Prostate gland (tissue), 2 donors: Measurements from ENCODE around the gene ITGAL. TPM values are rescaled to one million over a fixed set of nuclear protein-coding genes. Genes with fewer than 3 reads are reported as not detected.

Experiments used
- DNase-seq: peaks from one replicate; pipeline ENCODE4 v3.0.0-alpha.2; 2019; ENCODE audit warnings: low spot score
- H3K27ac ChIP-seq, 2 donors: fragments of 200-600 bp; sonication (generic); 2 replicates each; pipeline ENCODE4 v1.5.1; 2017 to 2019
- H3K27me3 ChIP-seq: fragments of 200-600 bp; sonication (generic); replicated peaks from 2 replicates; pipeline ENCODE4 v1.5.1; 2019; ENCODE audit not compliant: insufficient read depth
- H3K36me3 ChIP-seq, 2 donors: fragments of 200-600 bp; sonication (generic); 1 replicate in 1 of 2; 2 replicates in 1 of 2; pipeline versions ENCODE4 v1.5.1 to v1.8.1; 2017 to 2019
- H3K4me1 ChIP-seq: fragments of 200-600 bp; sonication (generic); replicated peaks from 2 replicates; pipeline ENCODE4 v1.5.1; 2019
- H3K4me3 ChIP-seq, 2 donors: fragments of 200-600 bp; sonication (generic); 2 replicates each; pipeline ENCODE4 v1.5.1; 2017 to 2019
- H3K9me3 ChIP-seq: fragments of 200-600 bp; sonication (generic); 2 replicates; pipeline ENCODE4 v1.5.1; 2017
- CTCF ChIP-seq, 4 experiments: fragments of 200-600 bp in 2 of 4; fragments of 450-650 bp in 2 of 4; sonication (generic) in 2 of 4; IDR thresholded peaks; 1 replicate in 3 of 4; 2 replicates in 1 of 4; pipeline ENCODE4 v1.5.1; 2016 to 2019; ENCODE audit warnings: antibody characterized with exemption in 4 of 4, mild to moderate bottlenecking in 2 of 4, moderate library complexity in 2 of 4
- POLR2A ChIP-seq: fragments of 450-650 bp; IDR thresholded peaks from one replicate; pipeline ENCODE4 v1.6.1; 2016; ENCODE audit warnings: antibody characterized with exemption, mild to moderate bottlenecking
- POLR2AphosphoS5 ChIP-seq: sonication (generic); formaldehyde crosslinking; IDR thresholded peaks from one replicate; pipeline ENCODE4 v1.6.1; 2017; ENCODE audit warnings: antibody characterized with exemption
- WGBS: methylation state at CpG from one replicate; pipeline ENCODE4 v1.1.5; 2018; 5-methylcytosine and 5-hydroxymethylcytosine counted together
- intact Hi-C: fragments of 100-400 bp; cut with DNase I; formaldehyde crosslinking; loops from one replicate; pipeline ENCODE4 v1.14.2; 2022
- total RNA-seq, 2 donors: library from RNA; depleted of rRNA; stranded (reverse); fragments of >200 nt; gene quantifications; one replicate each; pipeline ENCODE4 v1.1.0, GENCODE V29; 2016

ITGAL gene
- total RNA-seq, 2 donors from 2014 or later: 2.5 to 12.7 TPM

- Histone ChIP-seq H3K4me1 (no peaks in the 10 kb centered on the region), H3K9me3 (no peaks in the 10 kb centered on the region), H3K4me3 (peak within 1 kb of the TSS; percentile 80 to 81), H3K27ac (peak within 1 kb of the TSS; percentile 93), H3K27me3 (no peaks in the 10 kb centered on the region), H3K36me3 (peaks cover 0 to 9% of the 10 kb centered on the region in 2 donors)
- DNase-seq: peak; percentile 99
- under 1% methylated on average over 74 of the region's 74 CpGs for WGBS
- peak; percentile 51 for TF ChIP-seq POLR2A
- TF ChIP-seq POLR2AphosphoS5: peak; percentile 97
- peak in 1 of 4 experiments; percentile 25 for TF ChIP-seq CTCF (IDR thresholded peaks at IDR 0.05)
- intact Hi-C loops: loop anchor here (2.0 kb wide), 1 partner anchor 23 kb away; the partner anchor contains the start of gene ZNF747
These were observed 85.6 kb downstream of the ITGAL start, which contains the start of gene ZNF764 for GRCh38 chr16:30557957-30558788. Gene ZNF764, minus strand, starts transcription at chr16:30558374. Its CDS starts 192 bp downstream, at chr16:30558182.

GRCh38 chr16:30558789-30559377, 86.3 kb downstream of the ITGAL start:
- TF ChIP-seq POLR2AphosphoS5 (no peak), CTCF (IDR thresholded peaks at IDR 0.05) (no peak)
- Histone ChIP-seq H3K9me3 (no peaks in the 10 kb centered on the region), H3K36me3 (peaks cover 0 to 9% of the 10 kb centered on the region in 2 donors), H3K27me3 (no peaks in the 10 kb centered on the region), H3K4me1 (no peaks in the 10 kb centered on the region), H3K27ac (peak overlapping the region; percentile 93), H3K4me3 (peak overlapping the region; percentile 80 to 81)
- intact Hi-C loops: loop anchor here (2.0 kb wide), 1 partner anchor 24 kb away; the partner anchor contains the start of gene ZNF747
- WGBS: 90% methylated on average over 21 of the region's 21 CpGs
- DNase-seq: no peak

- Histone ChIP-seq H3K9me3 (no peaks in the 10 kb centered on the region), H3K4me1 (no peaks in the 10 kb centered on the region), H3K4me3 (no peak overlapping the region), H3K27me3 (no peaks in the 10 kb centered on the region), H3K36me3 (peaks cover 0 to 9% of the 10 kb centered on the region in 2 donors), H3K27ac (no peak overlapping the region)
- intact Hi-C loops: loop anchor here (2.0 kb wide), 1 partner anchor 25 kb away; the partner anchor contains the start of gene ZNF747
- no peak for DNase-seq
- no peak for TF ChIP-seq POLR2A
- no peak for TF ChIP-seq CTCF (IDR thresholded peaks at IDR 0.05)
- no peak for TF ChIP-seq POLR2AphosphoS5
- WGBS: 92% methylated on average over 6 of the region's 6 CpGs
These were observed 87.1 kb downstream of the ITGAL start for GRCh38 chr16:30559690-30560089.

- Histone ChIP-seq H3K4me3 (peak overlapping the region; percentile 14 to 33), H3K36me3 (no peaks in the 10 kb centered on the region), H3K4me1 (no peaks in the 10 kb centered on the region), H3K9me3 (no peaks in the 10 kb centered on the region), H3K27me3 (no peaks in the 10 kb centered on the region), H3K27ac (peak overlapping the region in 1 of 2 donors; percentile 6)
- no peak for DNase-seq
- intact Hi-C loops: no loop called here
- 21% methylated on average over 46 of the region's 46 CpGs for WGBS
- no peak for TF ChIP-seq POLR2A
- no peak for TF ChIP-seq POLR2AphosphoS5
- no peak for TF ChIP-seq CTCF (IDR thresholded peaks at IDR 0.05)
These were observed 88.7 kb downstream of the ITGAL start for GRCh38 chr16:30561089-30561816.
